HEK293T (cell line): Measurements from ENCODE around the gene USPL1.

Source experiments
- BHLHE40 ChIP-seq: fragments of 450-650 bp; IDR thresholded peaks from 2 replicates; pipeline ENCODE4 v1.6.1; 2016; ENCODE audit warnings: mild to moderate bottlenecking, moderate library complexity, borderline replicate concordance
- CTBP1 ChIP-seq: fragments of 450-650 bp; IDR thresholded peaks from 2 replicates; pipeline ENCODE4 v1.6.1; 2016; ENCODE audit warnings: borderline replicate concordance
- ELF4 ChIP-seq: fragments of 450-650 bp; IDR thresholded peaks from 2 replicates; pipeline ENCODE4 v1.6.1; 2017; ENCODE audit warnings: antibody characterized with exemption
- FOXK2 ChIP-seq: fragments of 450-650 bp; IDR thresholded peaks from 2 replicates; pipeline ENCODE4 v1.6.1; 2016; ENCODE audit warnings: mild to moderate bottlenecking
- FOXM1 ChIP-seq: fragments of 450-650 bp; IDR thresholded peaks from 2 replicates; pipeline ENCODE4 v1.6.1; 2017; ENCODE audit warnings: mild to moderate bottlenecking, borderline replicate concordance
- HDGF ChIP-seq: fragments of 450-650 bp; IDR thresholded peaks from 2 replicates; pipeline ENCODE4 v1.6.1; 2017; ENCODE audit warnings: antibody characterized with exemption, borderline replicate concordance
- L3MBTL2 ChIP-seq: fragments of 450-650 bp; conservative IDR thresholded peaks from 2 replicates; pipeline ENCODE4 v1.6.1; 2016; ENCODE audit warnings: mild to moderate bottlenecking
- LEF1 ChIP-seq: fragments of 450-650 bp; IDR thresholded peaks from 2 replicates; pipeline ENCODE4 v1.6.1; 2017; ENCODE audit warnings: mild to moderate bottlenecking, borderline replicate concordance
- NFRKB ChIP-seq: fragments of 450-650 bp; IDR thresholded peaks from 2 replicates; pipeline ENCODE4 v1.6.1; 2016; ENCODE audit warnings: mild to moderate bottlenecking, moderate library complexity
- SP1 ChIP-seq: fragments of 450-650 bp; IDR thresholded peaks from 2 replicates; pipeline ENCODE4 v1.6.1; 2017
- SUZ12 ChIP-seq: fragments of 450-650 bp; IDR thresholded peaks from 2 replicates; pipeline ENCODE4 v1.6.1; 2016; ENCODE audit warnings: mild to moderate bottlenecking
- TARDBP ChIP-seq: fragments of 450-650 bp; IDR thresholded peaks from 2 replicates; pipeline ENCODE4 v1.6.1; 2016
- ZNF384 ChIP-seq: fragments of 450-650 bp; IDR thresholded peaks from 2 replicates; pipeline ENCODE4 v1.6.1; 2016
- TF ChIP-seq, protein P1 (sequence below): fragments of 450-650 bp; IDR thresholded peaks from 2 replicates; pipeline ENCODE4 v1.6.1; 2016

GRCh38 chr13:30634838-30635237 lies 17.1 kb downstream of the USPL1 start:
- TF ChIP-seq TARDBP (no peak), FOXM1 (no peak), SP1 (no peak), ZNF384 (no peak), HDGF (no peak), SUZ12 (no peak), CTBP1 (no peak), L3MBTL2 (no peak), BHLHE40 (no peak), NFRKB (no peak), ELF4 (no peak), LEF1 (no peak), FOXK2 (no peak)
- TF ChIP-seq, protein P1, sequence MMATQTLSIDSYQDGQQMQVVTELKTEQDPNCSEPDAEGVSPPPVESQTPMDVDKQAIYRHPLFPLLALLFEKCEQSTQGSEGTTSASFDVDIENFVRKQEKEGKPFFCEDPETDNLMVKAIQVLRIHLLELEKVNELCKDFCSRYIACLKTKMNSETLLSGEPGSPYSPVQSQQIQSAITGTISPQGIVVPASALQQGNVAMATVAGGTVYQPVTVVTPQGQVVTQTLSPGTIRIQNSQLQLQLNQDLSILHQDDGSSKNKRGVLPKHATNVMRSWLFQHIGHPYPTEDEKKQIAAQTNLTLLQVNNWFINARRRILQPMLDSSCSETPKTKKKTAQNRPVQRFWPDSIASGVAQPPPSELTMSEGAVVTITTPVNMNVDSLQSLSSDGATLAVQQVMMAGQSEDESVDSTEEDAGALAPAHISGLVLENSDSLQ = no peak
